Liver (tissue), 9 donors: ENCODE results near the gene ERBIN. TPM values are rescaled to one million over a fixed set of nuclear protein-coding genes. Genes with fewer than 3 reads are reported as not detected.

Experiments used
- DNase-seq: peaks from one replicate; pipeline ENCODE4 v3.0.0-alpha.2; 2017; ENCODE audit warnings: low spot score
- H3K27ac ChIP-seq, 2 donors: one replicate each; pipeline ENCODE4 v1.7.0; 2013; ENCODE audit warnings: inconsistent platforms in 2 of 2, low read length in 2 of 2, control low read depth in 1 of 2, low read depth in 1 of 2, mild to moderate bottlenecking in 1 of 2
- H3K27me3 ChIP-seq, 4 donors: one replicate each; pipeline versions ENCODE4 v1.6.1 to v1.7.0; 2013; ENCODE audit warnings: low read length in 3 of 4, inconsistent platforms in 1 of 4, mild to moderate bottlenecking in 1 of 4, moderate library complexity in 1 of 4; ENCODE audit not compliant: control insufficient read depth in 4 of 4, insufficient read depth in 4 of 4
- H3K36me3 ChIP-seq, 4 donors: one replicate each; pipeline versions ENCODE4 v1.6.1 to v1.7.0; 2013; ENCODE audit warnings: low read length in 3 of 4, mild to moderate bottlenecking in 3 of 4, low read depth in 1 of 4, moderate library complexity in 1 of 4; ENCODE audit not compliant: control insufficient read depth in 4 of 4, insufficient read depth in 3 of 4
- H3K4me1 ChIP-seq, 4 donors: one replicate each; pipeline versions ENCODE4 v1.6.1 to v1.7.0; 2013; ENCODE audit warnings: low read length in 3 of 4, mild to moderate bottlenecking in 3 of 4, moderate library complexity in 1 of 4; ENCODE audit not compliant: control insufficient read depth in 4 of 4, insufficient read depth in 4 of 4
- H3K4me3 ChIP-seq, 3 donors: one replicate each; pipeline versions ENCODE4 v1.6.1 to v1.7.0; 2013; ENCODE audit warnings: low read length in 3 of 3, control low read depth in 1 of 3, low read depth in 1 of 3, mild to moderate bottlenecking in 1 of 3
- H3K9ac ChIP-seq, 2 donors: one replicate each; pipeline ENCODE4 v1.7.0; 2013; ENCODE audit warnings: low read length in 2 of 2, mild to moderate bottlenecking in 2 of 2, moderate library complexity in 2 of 2, control low read depth in 1 of 2, low read depth in 1 of 2
- H3K9me3 ChIP-seq, 4 donors: one replicate each; pipeline versions ENCODE4 v1.6.1 to v1.7.0; 2013; ENCODE audit warnings: low read length in 3 of 4; ENCODE audit not compliant: control insufficient read depth in 4 of 4
- EGR1 ChIP-seq, 2 donors: IDR thresholded peaks; 2 replicates each; pipeline ENCODE4 v1.6.1; 2016 to 2018; ENCODE audit warnings: antibody characterized with exemption in 2 of 2, low read depth in 2 of 2
- FOXA1 ChIP-seq: IDR thresholded peaks from 2 replicates; pipeline ENCODE4 v1.6.1; 2016; ENCODE audit warnings: antibody characterized with exemption
- FOXA2 ChIP-seq: IDR thresholded peaks from 2 replicates; pipeline ENCODE4 v1.6.1; 2016; ENCODE audit warnings: antibody characterized with exemption
- GABPA ChIP-seq, 2 donors: IDR thresholded peaks in 1 of 2; conservative IDR thresholded peaks in 1 of 2; 2 replicates each; pipeline ENCODE4 v1.6.1; 2016; ENCODE audit warnings: antibody characterized with exemption in 2 of 2, mild to moderate bottlenecking in 1 of 2, moderate library complexity in 1 of 2
- HNF4A ChIP-seq, 2 donors: conservative IDR thresholded peaks; 2 replicates each; pipeline ENCODE4 v1.6.1; 2016; ENCODE audit warnings: antibody characterized with exemption in 2 of 2, mild to moderate bottlenecking in 2 of 2
- HNF4G ChIP-seq: IDR thresholded peaks from 2 replicates; pipeline ENCODE4 v1.6.1; 2016; ENCODE audit warnings: antibody characterized with exemption
- JUND ChIP-seq, 2 donors: IDR thresholded peaks; 2 replicates each; pipeline ENCODE4 v1.6.1; 2016; ENCODE audit warnings: antibody characterized with exemption in 2 of 2
- NR2F2 ChIP-seq: IDR thresholded peaks from 2 replicates; pipeline ENCODE4 v1.6.1; 2016; ENCODE audit warnings: antibody characterized with exemption
- RXRA ChIP-seq, 2 donors: IDR thresholded peaks; 2 replicates each; pipeline ENCODE4 v1.6.1; 2017 to 2018; ENCODE audit warnings: antibody characterized with exemption in 2 of 2, mild to moderate bottlenecking in 1 of 2
- SP1 ChIP-seq: IDR thresholded peaks from 2 replicates; pipeline ENCODE4 v1.6.1; 2018; ENCODE audit warnings: antibody characterized with exemption, mild to moderate bottlenecking
- YY1 ChIP-seq: IDR thresholded peaks from 2 replicates; pipeline ENCODE4 v1.6.1; 2016; ENCODE audit warnings: antibody characterized with exemption, mild to moderate bottlenecking
- polyA plus RNA-seq, 2 donors: library from polyadenylated mRNA; stranded (reverse) in 1 of 2; unstranded in 1 of 2; fragments of 200-250 nt in 1 of 2; fragments of >200 nt in 1 of 2; fragmentation: Nextera tagmentation in 1 of 2; extraction: Ambion mirVana in 1 of 2; gene quantifications; one replicate each; pipeline versions ENCODE4 v1.2.1 to v1.2.3, GENCODE V29; 2013 to 2015
- total RNA-seq, 2 donors: library from RNA; depleted of rRNA; stranded (reverse); fragments of >200 nt; gene quantifications; one replicate each; pipeline ENCODE4 v1.2.3, GENCODE V29; 2014
- TF ChIP-seq, protein P1 (sequence below): IDR thresholded peaks from 2 replicates; pipeline ENCODE4 v1.6.1; 2016; ENCODE audit warnings: antibody characterized with exemption
- TF ChIP-seq, protein P2 (sequence below): IDR thresholded peaks from 2 replicates; pipeline ENCODE4 v1.6.1; 2016; ENCODE audit warnings: antibody characterized with exemption
- TF ChIP-seq, protein P3 (sequence below): IDR thresholded peaks from 2 replicates; pipeline ENCODE4 v1.6.1; 2016; ENCODE audit warnings: antibody characterized with exemption, mild to moderate bottlenecking
- TF ChIP-seq, protein P4 (sequence below): IDR thresholded peaks from 2 replicates; pipeline ENCODE4 v1.6.1; 2016; ENCODE audit warnings: antibody characterized with exemption
- donor health status: healthy.
- donor health status: healthy.
- donor health status: healthy.
- donor health status: healthy.
- donor health status: healthy.

Gene ERBIN
- total and polyA plus RNA-seq, 4 donors: 9.7 to 54.9 (median 32.5) TPM

DNA sequence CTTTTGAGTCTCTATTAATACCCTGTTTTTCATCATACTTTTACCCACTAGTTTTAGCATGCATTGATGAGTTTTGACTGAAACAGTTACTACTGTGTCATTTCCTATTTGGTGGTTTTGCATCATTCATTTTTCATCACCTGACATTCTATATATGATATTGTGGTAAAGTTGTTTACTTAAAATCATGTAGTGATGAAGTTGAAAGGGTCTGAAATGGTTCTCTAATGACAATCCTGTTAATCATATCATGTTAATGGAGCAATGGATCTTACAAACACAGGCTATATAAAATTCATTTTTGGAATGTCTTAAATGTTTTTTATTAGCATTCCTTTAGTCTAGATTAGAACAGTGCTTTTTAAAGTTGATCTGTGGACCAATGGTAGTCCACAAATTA lies 84.1 kb downstream of the ERBIN start:
- no peak overlapping the region for H3K27ac ChIP-seq

DNA sequence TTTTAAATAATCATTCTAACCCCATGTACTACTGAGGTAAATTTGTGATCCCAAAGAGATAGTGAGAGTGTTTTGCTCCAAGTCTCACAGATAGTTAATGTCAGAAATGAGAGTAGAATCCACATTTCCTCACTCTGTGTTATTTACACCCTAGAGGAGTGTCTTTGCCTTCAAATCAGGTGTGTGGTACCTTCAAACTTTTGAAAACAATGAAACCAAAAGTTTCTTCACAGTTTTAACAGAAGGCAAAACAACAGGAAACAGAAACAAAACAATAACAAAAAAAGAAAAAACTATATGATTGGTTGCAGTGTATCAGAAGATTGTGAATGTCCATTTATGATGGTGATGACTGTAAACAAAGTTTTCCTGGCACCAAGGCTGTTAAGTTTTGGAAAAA lies 85.9 kb downstream of the ERBIN start:
- Histone ChIP-seq H3K4me1 (peaks cover 0 to 1% (median 0%) of the 10 kb centered on the region in 4 donors), H3K27me3 (no peaks in the 10 kb centered on the region), H3K27ac (no peak overlapping the region), H3K9ac (no peak overlapping the region), H3K36me3 (peaks cover 0 to 13% (median 3%) of the 10 kb centered on the region in 4 donors), H3K4me3 (no peak overlapping the region), H3K9me3 (no peaks in the 10 kb centered on the region)
- TF ChIP-seq JUND (IDR thresholded peaks at IDR 0.05) (no peak), HNF4G (no peak), SP1 (no peak), RXRA (IDR thresholded peaks at IDR 0.05) (no peak), FOXA1 (no peak), HNF4A (conservative IDR thresholded peaks at IDR 0.05) (no peak), FOXA2 (no peak), NR2F2 (no peak), YY1 (no peak), EGR1 (IDR thresholded peaks at IDR 0.05; ENCODE audit: low read depth in 2 of 2) (no peak)
- TF ChIP-seq, protein P1, sequence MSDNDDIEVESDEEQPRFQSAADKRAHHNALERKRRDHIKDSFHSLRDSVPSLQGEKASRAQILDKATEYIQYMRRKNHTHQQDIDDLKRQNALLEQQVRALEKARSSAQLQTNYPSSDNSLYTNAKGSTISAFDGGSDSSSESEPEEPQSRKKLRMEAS: no peak
- TF ChIP-seq, protein P2, sequence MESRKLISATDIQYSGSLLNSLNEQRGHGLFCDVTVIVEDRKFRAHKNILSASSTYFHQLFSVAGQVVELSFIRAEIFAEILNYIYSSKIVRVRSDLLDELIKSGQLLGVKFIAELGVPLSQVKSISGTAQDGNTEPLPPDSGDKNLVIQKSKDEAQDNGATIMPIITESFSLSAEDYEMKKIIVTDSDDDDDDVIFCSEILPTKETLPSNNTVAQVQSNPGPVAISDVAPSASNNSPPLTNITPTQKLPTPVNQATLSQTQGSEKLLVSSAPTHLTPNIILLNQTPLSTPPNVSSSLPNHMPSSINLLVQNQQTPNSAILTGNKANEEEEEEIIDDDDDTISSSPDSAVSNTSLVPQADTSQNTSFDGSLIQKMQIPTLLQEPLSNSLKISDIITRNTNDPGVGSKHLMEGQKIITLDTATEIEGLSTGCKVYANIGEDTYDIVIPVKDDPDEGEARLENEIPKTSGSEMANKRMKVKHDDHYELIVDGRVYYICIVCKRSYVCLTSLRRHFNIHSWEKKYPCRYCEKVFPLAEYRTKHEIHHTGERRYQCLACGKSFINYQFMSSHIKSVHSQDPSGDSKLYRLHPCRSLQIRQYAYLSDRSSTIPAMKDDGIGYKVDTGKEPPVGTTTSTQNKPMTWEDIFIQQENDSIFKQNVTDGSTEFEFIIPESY: no peak
- DNase-seq: no peak

More for the DNA sequence above, 84.1 kb downstream of the ERBIN start:
- H3K36me3 ChIP-seq: peaks cover 0 to 13% (median 2%) of the 10 kb centered on the region in 4 donors
- no peak overlapping the region for H3K9ac ChIP-seq
- no peak for DNase-seq
- H3K27me3 ChIP-seq: no peaks in the 10 kb centered on the region
- no peaks in the 10 kb centered on the region for H3K9me3 ChIP-seq
- H3K4me3 ChIP-seq: no peak overlapping the region
- H3K4me1 ChIP-seq: peaks cover 0 to 1% (median 0%) of the 10 kb centered on the region in 4 donors
- TF ChIP-seq GABPA (IDR thresholded peaks at IDR 0.05 in 1 of 2, conservative IDR thresholded peaks at IDR 0.05 in 1 of 2) (no peak), SP1 (no peak), FOXA1 (no peak)
- TF ChIP-seq, protein P1: no peak
- TF ChIP-seq, protein P3, sequence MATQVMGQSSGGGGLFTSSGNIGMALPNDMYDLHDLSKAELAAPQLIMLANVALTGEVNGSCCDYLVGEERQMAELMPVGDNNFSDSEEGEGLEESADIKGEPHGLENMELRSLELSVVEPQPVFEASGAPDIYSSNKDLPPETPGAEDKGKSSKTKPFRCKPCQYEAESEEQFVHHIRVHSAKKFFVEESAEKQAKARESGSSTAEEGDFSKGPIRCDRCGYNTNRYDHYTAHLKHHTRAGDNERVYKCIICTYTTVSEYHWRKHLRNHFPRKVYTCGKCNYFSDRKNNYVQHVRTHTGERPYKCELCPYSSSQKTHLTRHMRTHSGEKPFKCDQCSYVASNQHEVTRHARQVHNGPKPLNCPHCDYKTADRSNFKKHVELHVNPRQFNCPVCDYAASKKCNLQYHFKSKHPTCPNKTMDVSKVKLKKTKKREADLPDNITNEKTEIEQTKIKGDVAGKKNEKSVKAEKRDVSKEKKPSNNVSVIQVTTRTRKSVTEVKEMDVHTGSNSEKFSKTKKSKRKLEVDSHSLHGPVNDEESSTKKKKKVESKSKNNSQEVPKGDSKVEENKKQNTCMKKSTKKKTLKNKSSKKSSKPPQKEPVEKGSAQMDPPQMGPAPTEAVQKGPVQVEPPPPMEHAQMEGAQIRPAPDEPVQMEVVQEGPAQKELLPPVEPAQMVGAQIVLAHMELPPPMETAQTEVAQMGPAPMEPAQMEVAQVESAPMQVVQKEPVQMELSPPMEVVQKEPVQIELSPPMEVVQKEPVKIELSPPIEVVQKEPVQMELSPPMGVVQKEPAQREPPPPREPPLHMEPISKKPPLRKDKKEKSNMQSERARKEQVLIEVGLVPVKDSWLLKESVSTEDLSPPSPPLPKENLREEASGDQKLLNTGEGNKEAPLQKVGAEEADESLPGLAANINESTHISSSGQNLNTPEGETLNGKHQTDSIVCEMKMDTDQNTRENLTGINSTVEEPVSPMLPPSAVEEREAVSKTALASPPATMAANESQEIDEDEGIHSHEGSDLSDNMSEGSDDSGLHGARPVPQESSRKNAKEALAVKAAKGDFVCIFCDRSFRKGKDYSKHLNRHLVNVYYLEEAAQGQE: no peak
- TF ChIP-seq, protein P4, sequence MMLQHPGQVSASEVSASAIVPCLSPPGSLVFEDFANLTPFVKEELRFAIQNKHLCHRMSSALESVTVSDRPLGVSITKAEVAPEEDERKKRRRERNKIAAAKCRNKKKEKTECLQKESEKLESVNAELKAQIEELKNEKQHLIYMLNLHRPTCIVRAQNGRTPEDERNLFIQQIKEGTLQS: no peak
